Measurements from ENCODE around the gene DOCK9.

The DOCK9 gene

DNA sequence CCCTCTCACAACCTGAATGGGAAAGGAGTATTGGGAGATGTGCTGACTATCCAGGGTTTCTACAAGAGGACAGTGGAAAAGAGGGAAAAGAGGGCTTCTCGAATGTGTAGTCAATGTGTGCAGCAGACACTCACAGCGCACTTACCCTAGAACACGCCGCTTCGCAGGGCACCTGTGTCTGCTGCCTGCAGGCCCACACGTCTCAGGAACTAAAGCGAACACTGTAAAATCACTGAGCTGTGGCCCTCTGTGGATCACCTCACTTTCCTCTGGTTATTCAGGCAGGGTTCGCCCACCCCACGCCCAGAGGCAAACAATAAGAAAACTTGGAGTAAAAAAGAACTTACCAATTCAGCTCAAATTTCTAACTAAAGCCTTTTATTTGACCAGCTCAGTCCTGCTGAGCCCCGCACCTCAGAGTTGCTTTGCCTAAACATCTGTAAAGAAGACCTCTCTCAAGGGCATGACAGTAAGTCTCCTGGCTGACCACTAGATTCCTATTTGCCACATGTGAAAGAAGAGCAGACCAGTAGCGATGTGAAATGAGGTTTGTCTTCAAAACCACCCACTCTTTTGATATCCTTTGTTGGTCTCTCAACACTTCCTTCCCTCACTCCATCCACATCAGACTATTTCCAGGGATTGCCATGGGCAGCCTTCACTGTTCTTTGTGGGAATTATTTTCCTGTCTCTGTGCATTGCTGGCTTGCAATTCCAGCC, 19.3 kb upstream of the DOCK9 start:
- no peak for DNase-seq

DNA sequence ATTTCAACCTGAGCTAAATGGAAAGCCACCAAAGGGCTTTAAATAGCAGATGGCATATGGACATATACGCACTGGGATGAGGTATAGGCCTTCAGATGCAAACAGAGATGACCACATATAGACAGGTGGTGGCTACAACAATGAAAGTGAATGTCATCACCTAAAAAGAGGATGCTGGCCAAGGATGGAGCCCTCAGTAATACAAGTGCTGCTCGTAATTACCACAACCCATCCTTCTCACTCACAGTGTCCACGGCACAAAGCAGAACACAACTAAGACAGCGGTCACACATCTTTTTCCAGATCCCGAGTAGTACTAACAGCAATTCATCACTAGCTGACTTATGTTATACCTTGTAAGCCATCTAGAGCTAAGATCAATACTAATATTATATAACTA, 18.2 kb upstream of the DOCK9 start:
- DNase-seq: no peak

GRCh38 chr13:98994896-98995295, 17.0 kb upstream of the DOCK9 start:
- no peak for DNase-seq

- DNase-seq: no peak
Measured at GRCh38 chr13:98994080-98994479, 16.2 kb upstream of the DOCK9 start.

- no peak for DNase-seq
Measured at GRCh38 chr13:98992355-98992754, 14.5 kb upstream of the DOCK9 start.

DNA sequence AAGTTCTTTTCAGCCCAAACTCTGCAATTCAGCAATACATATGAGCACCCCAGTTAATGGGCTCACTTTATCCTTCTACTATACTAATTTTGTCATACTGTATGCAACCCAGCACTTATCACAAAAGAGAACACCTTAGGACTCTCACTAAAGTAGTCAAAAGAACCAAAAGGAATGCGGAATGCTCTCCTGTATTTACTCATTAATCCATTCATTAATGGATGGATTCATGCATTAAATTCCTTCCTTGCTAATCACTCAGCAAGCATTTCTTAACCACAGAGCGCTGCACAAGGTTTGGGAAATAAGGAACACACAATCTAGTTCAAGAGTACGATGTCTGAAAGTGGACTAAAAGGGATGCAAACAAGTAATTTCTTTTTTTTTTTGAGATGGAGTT, 12.8 kb upstream of the DOCK9 start:
- no peak for DNase-seq

DNA sequence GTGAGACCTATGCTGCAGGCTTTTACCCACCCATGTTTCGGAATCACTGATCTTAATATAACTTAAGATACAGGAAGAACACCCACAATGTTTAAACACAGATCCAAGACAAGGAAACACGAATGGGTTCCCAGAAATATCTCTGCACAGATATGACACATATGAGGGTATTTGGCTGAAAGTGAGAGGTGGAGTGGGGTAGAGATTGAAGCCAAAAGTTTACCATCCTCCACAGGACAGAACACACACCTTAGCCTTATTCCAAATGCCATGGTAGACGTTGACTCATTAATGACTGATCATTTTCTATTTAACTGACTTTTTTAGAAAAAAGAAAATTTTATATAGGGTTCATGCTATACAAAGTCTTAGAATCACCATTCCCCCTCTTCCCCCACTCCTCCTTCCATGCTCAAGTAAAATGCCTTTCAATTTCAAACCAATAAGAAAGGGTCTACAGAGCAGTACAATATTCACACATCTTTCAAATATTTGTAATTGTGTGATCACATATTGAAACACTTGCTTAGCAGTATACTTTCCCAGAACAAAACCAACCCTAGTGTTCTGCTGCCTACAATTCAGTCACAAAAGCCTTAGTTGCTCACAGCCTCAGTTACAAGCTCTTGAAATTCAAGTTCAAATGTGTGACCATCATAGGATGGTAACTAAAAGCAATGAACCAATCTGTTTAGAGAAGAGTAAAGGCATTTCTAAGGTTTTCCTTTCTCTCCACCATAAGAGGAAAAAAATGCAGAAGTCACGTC, 11.8 kb upstream of the DOCK9 start:
- DNase-seq: no peak

- DNase-seq: no peak
Measured at GRCh38 chr13:98988780-98989179, 10.9 kb upstream of the DOCK9 start.

- DNase-seq: no peak
Measured at GRCh38 chr13:98988277-98988676, 10.4 kb upstream of the DOCK9 start.

- DNase-seq: no peak
Measured at GRCh38 chr13:98987275-98987674, 9.4 kb upstream of the DOCK9 start.

DNA sequence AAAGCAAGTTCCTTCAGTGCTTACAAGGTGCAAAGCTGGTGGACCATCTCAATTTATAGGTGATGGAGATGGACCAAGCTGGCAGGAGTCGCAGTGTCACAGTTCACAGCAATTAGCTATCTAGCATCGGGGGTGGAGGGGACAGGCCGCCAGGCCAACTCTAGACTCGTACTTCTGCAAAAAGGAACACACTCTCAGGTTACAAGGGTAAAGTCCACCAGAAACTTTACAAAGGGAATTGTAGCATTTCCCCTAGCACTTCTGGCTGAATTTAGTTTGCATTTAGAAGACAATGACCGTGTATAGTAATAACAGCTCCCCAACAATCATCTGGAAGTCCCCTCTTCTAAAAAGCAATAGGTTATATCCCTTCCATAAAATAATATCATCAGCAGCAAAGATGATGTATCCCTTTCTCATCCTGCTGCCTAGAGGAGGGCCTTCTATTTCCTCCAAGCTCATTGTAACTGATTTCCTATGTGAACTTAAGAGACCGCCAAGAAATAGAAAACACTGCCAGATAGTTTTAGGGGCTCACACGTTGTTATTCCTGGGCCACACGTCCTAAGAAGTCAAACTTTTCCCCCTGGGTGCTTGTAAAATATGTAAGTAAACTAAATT, 8.5 kb upstream of the DOCK9 start:
- no peak for DNase-seq

GRCh38 chr13:98985591-98985990, 7.7 kb upstream of the DOCK9 start:
- no peak for DNase-seq

DNA sequence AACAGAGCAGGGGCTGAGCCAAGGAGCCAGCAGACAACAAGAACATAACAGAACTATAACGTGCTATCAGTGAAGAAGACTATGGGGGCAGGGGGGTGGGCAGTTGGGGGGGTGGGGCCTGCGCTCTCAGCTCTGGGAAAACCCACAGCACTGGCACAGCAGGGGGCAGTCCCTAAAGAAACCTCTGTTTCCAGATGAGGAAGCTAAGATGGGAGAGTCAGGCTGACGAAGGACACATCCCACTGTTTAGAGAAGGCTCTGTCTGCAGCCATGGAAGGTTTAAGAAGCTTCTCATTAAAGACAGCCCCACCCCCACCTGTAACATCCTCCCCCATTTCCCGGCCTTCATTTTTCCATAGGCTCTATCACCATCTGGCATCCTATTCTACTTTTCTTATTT, 7.1 kb upstream of the DOCK9 start:
- no peak for DNase-seq

GRCh38 chr13:98984118-98984517, 6.3 kb upstream of the DOCK9 start:
- DNase-seq: no peak

DNA sequence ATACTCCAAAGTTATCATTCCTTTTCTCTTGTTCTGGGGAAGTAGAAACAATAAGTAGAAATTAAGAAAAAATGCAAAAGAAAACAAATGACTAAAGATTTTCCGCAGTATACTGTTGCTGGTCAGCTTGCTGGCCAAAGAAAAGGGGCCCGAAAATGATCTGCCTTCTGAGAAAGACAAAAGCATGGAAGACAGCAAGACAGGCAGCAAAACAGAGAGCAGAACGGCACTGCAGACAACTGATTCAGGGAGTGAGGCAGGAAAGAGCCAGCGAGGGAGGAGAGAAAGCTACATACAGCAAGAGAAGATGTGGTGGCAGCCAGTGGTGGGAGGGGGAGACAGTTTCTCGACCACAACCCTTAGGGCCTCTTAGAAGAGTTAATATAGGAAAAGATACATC, 5.3 kb upstream of the DOCK9 start:
- DNase-seq: no peak

- DNase-seq: no peak
Measured at GRCh38 chr13:98981369-98982080, 3.7 kb upstream of the DOCK9 start.

GRCh38 chr13:98979012-98979660, 1.3 kb upstream of the DOCK9 start:
- DNase-seq: no peak

DNA sequence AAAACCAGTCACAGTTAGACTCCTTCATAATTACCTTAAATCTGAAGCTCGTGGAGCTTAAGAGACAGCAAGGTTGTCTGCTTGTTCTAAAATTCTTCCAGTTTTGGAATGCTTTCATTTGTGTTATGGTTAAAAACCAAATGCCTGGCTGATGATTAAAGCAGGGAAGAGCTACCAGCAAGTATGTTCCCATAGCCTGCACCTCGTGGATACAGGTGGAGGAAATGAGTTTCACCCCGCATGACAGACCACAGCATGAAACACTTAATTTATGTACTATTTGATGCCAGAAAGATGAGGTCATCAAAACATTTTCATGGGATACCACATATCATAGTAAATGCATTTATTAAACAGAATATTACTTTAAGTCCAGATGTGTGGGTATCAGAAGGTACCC, 416 bp upstream of the DOCK9 start:
- no peak for DNase-seq

DNA sequence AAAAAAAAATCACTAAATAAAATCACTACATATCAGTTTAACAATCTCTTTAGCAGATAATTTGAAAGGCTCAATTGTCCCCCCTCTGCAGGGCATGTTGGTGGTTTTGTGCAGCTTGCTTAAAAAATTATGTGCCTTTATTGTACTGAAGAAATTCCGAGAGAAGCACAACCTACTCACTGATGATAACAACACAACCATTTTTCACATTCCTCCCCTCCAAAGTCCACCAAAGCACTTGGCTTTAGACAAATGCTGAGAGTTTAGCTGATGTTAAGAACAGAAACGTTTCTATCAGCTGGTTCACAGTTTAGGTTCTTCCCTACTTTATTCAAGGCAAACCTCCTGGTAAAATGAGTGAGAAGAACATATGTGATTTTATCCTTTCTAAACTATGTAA, 923 bp downstream of the DOCK9 start:
- DNase-seq: no peak

DNA sequence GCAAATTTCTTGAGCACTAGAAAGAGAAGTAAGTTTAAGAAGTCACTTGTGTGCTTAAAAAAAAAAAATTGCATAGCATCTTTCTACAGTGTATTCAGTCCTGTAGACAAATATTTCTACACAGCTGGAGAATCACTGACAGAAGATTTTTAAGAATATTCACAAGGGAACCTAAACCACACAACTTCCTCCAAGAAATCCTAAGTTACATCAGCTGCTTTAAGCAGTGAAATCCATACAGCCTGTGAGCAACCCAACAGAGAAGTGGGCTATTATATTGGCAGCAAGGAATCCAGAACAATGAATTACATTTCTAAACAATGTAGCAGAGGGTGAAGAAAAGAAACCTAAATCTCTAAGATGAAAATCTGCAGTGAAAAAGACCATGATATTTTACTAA, 1.5 kb downstream of the DOCK9 start:
- DNase-seq: no peak

DNA sequence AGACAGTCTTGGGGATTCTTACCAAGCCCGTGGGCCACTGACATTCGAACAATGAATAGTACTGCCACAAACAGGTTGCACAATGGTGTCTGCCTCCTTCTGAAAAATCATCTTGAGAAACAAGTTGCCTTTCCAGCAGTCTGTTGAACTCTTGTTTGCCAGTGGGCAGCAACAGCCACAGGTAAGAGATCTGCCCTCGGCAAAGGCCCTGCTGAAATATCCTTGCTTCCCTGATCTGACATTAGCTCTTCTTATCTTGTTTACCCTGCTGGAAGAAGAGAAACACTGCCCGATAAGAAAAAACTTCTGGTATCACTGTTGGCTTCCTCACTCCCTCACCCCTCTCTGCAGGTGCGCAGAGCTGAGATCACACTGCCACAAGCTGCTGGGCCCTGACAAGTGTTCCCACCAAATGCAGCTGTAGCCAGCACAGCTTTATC, 2.0 kb downstream of the DOCK9 start:
- no peak for DNase-seq

GRCh38 chr13:98974053-98974452, 3.8 kb downstream of the DOCK9 start:
- DNase-seq: no peak

GRCh38 chr13:98972627-98973026, 5.2 kb downstream of the DOCK9 start:
- no peak for DNase-seq
